Activated CD4-positive, alpha-beta T cell treated with anti-CD3 and anti-CD28 coated beads, Interleukin-2, amount 50 U/mL, for 1 hour (primary cell): ENCODE measurements around the gene OSBPL9.
"Not testable (repeated sequence)": the region's sequence is repeated elsewhere in the genome, so short reads cannot be mapped to it uniquely, and the experiment has no call there.

Experiments
- DNase-seq: peaks from one replicate; pipeline ENCODE4 v3.0.0-alpha.2; 2020

OSBPL9 gene

DNA sequence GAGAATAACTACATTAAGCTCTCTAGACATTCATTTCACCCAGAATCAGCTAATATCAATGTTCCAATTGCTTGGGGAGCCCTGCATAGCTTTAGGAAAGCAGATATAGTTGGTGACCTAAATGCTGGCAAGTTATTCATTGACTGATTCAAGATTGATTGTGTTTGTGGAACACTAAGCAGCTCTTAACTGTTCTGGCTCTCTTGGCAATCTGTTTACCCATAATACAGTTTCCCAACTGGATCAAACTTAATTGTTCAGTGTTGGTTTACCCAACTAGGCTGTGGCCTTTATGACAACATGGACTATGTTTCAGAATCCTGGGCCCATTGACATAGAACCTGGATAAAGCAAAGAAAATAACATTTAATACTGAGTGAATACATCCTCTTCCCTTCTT lies 178.0 kb downstream of the OSBPL9 start:
- no peak for DNase-seq

DNA sequence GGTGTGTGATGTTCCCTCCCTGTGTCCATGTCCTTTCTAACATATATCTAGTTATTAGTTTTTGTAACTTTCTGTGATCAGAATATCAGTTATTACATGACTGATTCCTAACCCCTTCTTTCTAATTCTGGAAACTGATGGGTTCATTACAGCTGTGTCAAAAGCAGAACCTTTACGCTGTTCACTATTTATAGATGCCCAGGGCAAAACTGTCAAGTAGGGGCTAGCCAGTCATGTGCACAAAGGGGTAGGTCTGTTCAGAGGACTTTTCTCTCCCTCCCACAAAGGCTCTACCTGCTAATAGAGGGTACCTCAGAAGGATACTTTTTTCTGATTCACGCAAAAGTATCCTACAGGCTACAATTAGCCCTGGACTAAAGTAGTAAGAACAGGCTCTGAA lies 182.5 kb downstream of the OSBPL9 start:
- no peak for DNase-seq

GRCh38 chr1:51814513-51814912 lies 197.6 kb downstream of the OSBPL9 start:
- DNase-seq: no peak

- DNase-seq: no peak
These were observed 201.6 kb downstream of the OSBPL9 start for GRCh38 chr1:51818487-51818886.

DNA sequence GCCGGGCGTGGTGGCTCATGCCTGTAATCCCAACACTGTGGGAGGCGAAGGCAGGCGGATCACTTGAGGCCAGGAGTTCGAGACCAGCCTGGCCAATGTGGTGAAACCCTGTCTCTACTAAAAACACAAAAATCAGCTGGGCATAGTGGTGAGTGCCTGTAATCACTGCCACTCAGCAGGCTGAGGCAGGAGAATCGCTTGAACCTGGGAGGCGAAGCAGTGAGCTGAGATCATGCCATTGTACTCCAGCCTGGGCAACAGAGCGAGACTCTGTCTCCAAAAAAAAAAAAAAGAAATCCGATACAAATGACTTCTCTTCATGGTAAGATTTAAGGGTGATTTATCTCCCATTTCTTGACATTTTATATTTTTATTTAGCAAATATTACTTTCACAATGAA lies 202.1 kb downstream of the OSBPL9 start:
- not testable (repeated sequence) for DNase-seq

- DNase-seq: no peak
These were observed 202.9 kb downstream of the OSBPL9 start for GRCh38 chr1:51819810-51820209.

DNA sequence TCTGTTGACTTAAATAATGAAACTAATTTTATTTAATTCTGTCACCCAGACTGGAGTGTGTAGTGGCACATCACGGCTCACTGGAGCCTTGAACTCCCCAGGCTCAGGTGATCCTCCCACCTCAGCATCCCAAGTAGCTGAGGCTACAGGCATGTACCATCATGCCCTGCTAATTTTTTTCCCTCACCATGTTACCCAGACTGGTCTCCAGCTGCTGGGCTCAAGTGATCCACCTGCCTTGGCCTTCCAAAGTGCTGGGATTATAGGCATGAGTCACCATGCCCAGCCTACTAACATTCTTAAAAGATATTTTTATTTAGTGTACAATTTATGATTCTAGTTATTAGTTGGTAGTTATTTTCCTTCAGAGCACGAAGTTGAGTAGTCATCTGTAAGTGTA lies 212.2 kb downstream of the OSBPL9 start:
- no peak for DNase-seq

- DNase-seq: no peak
These were observed 216.8 kb downstream of the OSBPL9 start for GRCh38 chr1:51833700-51834099.

DNA sequence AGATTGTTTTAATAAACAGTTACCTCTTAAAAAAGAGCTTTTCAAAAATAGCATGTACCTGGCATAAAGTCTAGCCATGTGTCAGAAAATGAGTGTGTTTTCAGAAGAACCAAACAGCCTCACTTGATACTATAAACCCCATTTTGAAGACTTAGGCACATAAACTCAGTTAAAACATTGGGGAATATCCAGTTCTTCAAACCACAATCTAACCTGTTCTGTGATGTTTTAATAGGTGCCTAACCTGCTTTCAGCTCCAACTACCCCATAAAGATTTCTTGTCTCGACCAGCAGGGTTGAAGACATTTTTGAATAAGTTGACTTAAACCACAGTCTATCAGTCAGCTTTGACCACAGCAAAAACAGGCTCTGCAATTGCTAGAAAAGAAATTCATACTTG lies 220.4 kb downstream of the OSBPL9 start:
- no peak for DNase-seq
